Astrocyte of the spinal cord (primary cell): ENCODE data around the gene NDUFB10.

Source experiments
- DNase-seq: peaks from one replicate; pipeline ENCODE4 v3.0.0; 2011; ENCODE audit warnings: low read depth, low spot score
- H3K4me3 ChIP-seq: 2 replicates; pipeline ENCODE4 v1.5.1; 2011; ENCODE audit warnings: low read depth, mild to moderate bottlenecking, low read length, moderate library complexity
- CTCF ChIP-seq: IDR thresholded peaks from 2 replicates; pipeline ENCODE4 v1.5.1; 2012; ENCODE audit warnings: low read depth, mild to moderate bottlenecking, low read length, inconsistent platforms
- in situ Hi-C: cut with HindIII; loops from 2 replicates; pipeline ENCODE4 v1.10.0; 2017; ENCODE audit warnings: low sequenced_read_pairs

Gene NDUFB10

DNA sequence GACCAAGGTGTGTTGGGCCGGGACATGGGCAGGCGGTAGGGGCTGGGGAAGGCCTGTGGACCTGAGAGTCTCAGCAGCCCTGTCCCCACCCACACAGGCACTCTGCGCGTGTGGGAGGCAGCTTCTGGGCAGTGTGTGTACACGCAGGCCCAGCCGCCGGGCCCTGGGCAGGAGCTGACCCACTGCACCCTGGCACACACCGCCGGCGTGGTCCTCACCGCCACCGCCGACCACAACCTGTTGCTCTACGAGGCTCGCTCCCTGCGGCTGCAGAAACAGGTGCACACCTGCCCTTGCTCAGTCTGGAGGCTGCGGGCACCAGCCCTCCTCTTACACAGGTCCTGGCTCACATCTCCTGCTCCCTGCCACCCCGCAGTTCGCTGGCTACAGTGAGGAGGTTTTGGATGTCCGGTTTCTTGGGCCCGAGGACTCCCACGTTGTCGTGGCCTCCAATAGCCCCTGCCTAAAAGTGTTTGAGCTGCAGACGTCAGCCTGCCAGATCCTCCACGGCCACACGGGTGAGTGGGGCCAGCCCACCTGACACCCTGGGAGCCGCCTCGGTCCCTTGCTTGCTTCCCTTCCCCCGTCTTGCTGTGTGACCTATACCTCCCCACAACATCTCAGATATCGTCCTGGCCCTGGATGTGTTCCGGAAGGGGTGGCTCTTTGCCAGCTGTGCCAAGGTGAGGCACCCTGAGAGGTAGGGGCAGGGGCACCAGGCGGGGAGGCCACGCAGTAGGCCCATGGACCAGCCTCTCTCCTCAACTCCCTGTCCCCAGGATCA lies 16.3 kb downstream of the NDUFB10 start:
- in situ Hi-C loops = no loop called here
- no peak overlapping the region for H3K4me3 ChIP-seq
- no peak for TF ChIP-seq CTCF
- no peak for DNase-seq

DNA sequence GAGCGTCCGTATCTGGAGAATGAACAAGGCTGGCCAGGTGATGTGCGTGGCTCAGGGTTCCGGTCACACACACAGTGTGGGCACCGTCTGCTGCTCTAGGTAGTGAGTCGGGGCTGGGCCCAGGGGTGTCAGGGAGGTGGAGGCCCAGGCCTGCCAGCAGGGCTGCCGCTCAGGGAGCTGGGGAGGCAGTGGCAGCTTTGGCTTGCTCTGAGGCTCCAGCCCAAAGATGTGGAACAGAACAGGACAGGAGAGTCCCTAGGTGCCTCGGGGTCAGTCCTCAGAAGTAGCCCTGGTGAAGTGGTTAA lies 16.8 kb downstream of the NDUFB10 start:
- DNase-seq = no peak
- H3K4me3 ChIP-seq = no peak overlapping the region
- in situ Hi-C loops = no loop called here
- no peak for TF ChIP-seq CTCF

GRCh38 chr16:1976951-1977874 lies 17.9 kb downstream of the NDUFB10 start:
- in situ Hi-C loops = no loop called here
- DNase-seq = no peak
- no peak overlapping the region for H3K4me3 ChIP-seq
- TF ChIP-seq CTCF = no peak

- TF ChIP-seq CTCF = no peak
- in situ Hi-C loops = no loop called here
- DNase-seq = no peak
- no peak overlapping the region for H3K4me3 ChIP-seq
Measured at GRCh38 chr16:1977875-1978268, 18.5 kb downstream of the NDUFB10 start.

GRCh38 chr16:1978476-1979120 lies 19.3 kb downstream of the NDUFB10 start:
- no peak overlapping the region for H3K4me3 ChIP-seq
- no peak for DNase-seq
- no peak for TF ChIP-seq CTCF
- in situ Hi-C loops = no loop called here

- no peak for DNase-seq
- H3K4me3 ChIP-seq = no peak overlapping the region
- in situ Hi-C loops = no loop called here
- TF ChIP-seq CTCF = no peak
Measured at GRCh38 chr16:1979271-1980029, 20.1 kb downstream of the NDUFB10 start.
